ENCODE measurements around the gene PREX1. TPM values are rescaled to one million over a fixed set of nuclear protein-coding genes. Genes with fewer than 3 reads are reported as not detected.

PREX1 gene
- total RNA-seq, 2 donors from 2014 or later: 7.4 to 37.9 TPM

- no peaks in the 10 kb centered on the region for H3K9me3 ChIP-seq
- no peak for DNase-seq (ENCODE audit: low spot score)
- no peak for TF ChIP-seq POLR2A (IDR thresholded peaks at IDR 0.05)
- H3K4me3 ChIP-seq: no peak overlapping the region
- no peaks in the 10 kb centered on the region for H3K36me3 ChIP-seq
- H3K4me1 ChIP-seq (replicated peaks): no peaks in the 10 kb centered on the region
- H3K27ac ChIP-seq: no peak overlapping the region
- no peaks in the 10 kb centered on the region for H3K27me3 ChIP-seq (replicated peaks; ENCODE audit: insufficient read depth)
- intact Hi-C loops (cut with DNase I): no loop called here
- 86% methylated on average over 6 of the region's 6 CpGs for WGBS
Measured at GRCh38 chr20:48742233-48742632, 85.6 kb downstream of the PREX1 start.

DNA sequence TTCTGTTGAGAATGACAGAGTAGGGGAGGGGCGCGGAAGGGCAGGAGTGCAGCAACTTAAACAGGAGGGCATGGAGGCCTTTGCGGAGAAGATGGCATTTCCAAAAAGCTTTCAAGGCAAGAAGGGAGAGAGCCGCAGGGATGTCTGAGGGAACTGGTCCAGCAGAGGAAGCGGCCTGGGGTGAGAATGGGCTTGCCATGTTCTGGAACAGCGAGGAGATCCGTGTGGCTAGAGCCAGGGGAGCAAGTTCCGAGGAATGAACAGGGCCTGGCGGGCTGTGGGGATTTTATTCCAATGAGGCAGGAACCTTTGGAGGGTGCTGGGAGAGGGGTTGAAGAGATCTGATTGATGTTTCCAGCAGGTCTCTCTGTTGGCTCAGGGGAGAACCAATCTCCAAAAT, 86.1 kb downstream of the PREX1 start:
- Histone ChIP-seq H3K27me3 (replicated peaks; ENCODE audit: insufficient read depth) (no peaks in the 10 kb centered on the region), H3K27ac (no peak overlapping the region), H3K4me1 (replicated peaks) (no peaks in the 10 kb centered on the region), H3K36me3 (no peaks in the 10 kb centered on the region), H3K4me3 (no peak overlapping the region), H3K9me3 (no peaks in the 10 kb centered on the region)
- 94% methylated on average over 9 of the region's 9 CpGs for WGBS
- no peak for DNase-seq (ENCODE audit: low spot score)
- TF ChIP-seq, protein P1, sequence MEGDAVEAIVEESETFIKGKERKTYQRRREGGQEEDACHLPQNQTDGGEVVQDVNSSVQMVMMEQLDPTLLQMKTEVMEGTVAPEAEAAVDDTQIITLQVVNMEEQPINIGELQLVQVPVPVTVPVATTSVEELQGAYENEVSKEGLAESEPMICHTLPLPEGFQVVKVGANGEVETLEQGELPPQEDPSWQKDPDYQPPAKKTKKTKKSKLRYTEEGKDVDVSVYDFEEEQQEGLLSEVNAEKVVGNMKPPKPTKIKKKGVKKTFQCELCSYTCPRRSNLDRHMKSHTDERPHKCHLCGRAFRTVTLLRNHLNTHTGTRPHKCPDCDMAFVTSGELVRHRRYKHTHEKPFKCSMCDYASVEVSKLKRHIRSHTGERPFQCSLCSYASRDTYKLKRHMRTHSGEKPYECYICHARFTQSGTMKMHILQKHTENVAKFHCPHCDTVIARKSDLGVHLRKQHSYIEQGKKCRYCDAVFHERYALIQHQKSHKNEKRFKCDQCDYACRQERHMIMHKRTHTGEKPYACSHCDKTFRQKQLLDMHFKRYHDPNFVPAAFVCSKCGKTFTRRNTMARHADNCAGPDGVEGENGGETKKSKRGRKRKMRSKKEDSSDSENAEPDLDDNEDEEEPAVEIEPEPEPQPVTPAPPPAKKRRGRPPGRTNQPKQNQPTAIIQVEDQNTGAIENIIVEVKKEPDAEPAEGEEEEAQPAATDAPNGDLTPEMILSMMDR (IDR thresholded peaks at IDR 0.05): no peak
- no peak for TF ChIP-seq POLR2A (IDR thresholded peaks at IDR 0.05)
- no peak for TF ChIP-seq POLR2AphosphoS5 (IDR thresholded peaks at IDR 0.05)
- intact Hi-C loops (cut with DNase I): no loop called here

GRCh38 chr20:48740712-48741111, 87.1 kb downstream of the PREX1 start:
- no peak for DNase-seq (ENCODE audit: low spot score)
- no peaks in the 10 kb centered on the region for H3K27me3 ChIP-seq (replicated peaks; ENCODE audit: insufficient read depth)
- intact Hi-C loops (cut with DNase I): no loop called here
- H3K4me1 ChIP-seq (replicated peaks): no peaks in the 10 kb centered on the region
- H3K4me3 ChIP-seq: no peak overlapping the region
- no peaks in the 10 kb centered on the region for H3K9me3 ChIP-seq
- H3K27ac ChIP-seq: no peak overlapping the region
- TF ChIP-seq POLR2AphosphoS5 (IDR thresholded peaks at IDR 0.05): no peak
- WGBS: 92% methylated on average over 6 of the region's 6 CpGs
- no peaks in the 10 kb centered on the region for H3K36me3 ChIP-seq

DNA sequence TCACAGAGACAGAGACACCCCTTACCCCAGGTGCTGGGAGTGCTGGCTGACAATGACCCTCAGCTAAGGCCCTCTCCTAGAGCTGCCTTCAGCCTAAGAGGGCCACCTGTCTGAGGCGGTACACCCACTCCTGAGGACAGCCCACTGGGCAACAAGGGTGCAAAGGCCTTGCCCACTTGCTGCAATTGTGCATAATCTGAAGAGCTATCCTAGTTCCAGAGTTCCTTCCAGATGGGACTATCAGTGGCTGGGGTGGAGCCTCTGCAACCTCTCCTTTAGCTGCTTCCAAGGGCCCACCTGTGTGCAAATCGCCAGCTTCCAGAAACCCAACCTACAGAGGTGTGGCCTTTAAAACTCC, 87.5 kb downstream of the PREX1 start:
- H3K27me3 ChIP-seq (replicated peaks; ENCODE audit: insufficient read depth): no peaks in the 10 kb centered on the region
- intact Hi-C loops (cut with DNase I): no loop called here
- H3K4me1 ChIP-seq (replicated peaks): no peaks in the 10 kb centered on the region
- DNase-seq (ENCODE audit: low spot score): no peak
- H3K4me3 ChIP-seq: no peak overlapping the region
- WGBS: 86% methylated on average over 2 of the region's 2 CpGs
- no peak for TF ChIP-seq POLR2AphosphoS5 (IDR thresholded peaks at IDR 0.05)
- TF ChIP-seq, protein P1 (IDR thresholded peaks at IDR 0.05): no peak
- TF ChIP-seq POLR2A (IDR thresholded peaks at IDR 0.05): no peak
- H3K36me3 ChIP-seq: no peaks in the 10 kb centered on the region
- no peak overlapping the region for H3K27ac ChIP-seq
- no peaks in the 10 kb centered on the region for H3K9me3 ChIP-seq

GRCh38 chr20:48739395-48740291, 88.2 kb downstream of the PREX1 start:
- Histone ChIP-seq H3K27me3 (replicated peaks; ENCODE audit: insufficient read depth) (no peaks in the 10 kb centered on the region), H3K27ac (no peak overlapping the region), H3K9me3 (no peaks in the 10 kb centered on the region), H3K4me3 (no peak overlapping the region), H3K4me1 (replicated peaks) (no peaks in the 10 kb centered on the region), H3K36me3 (no peaks in the 10 kb centered on the region)
- intact Hi-C loops (cut with DNase I): no loop called here
- 77% methylated on average over 8 of the region's 8 CpGs for WGBS
- DNase-seq (ENCODE audit: low spot score): no peak
- TF ChIP-seq POLR2A (IDR thresholded peaks at IDR 0.05) (no peak), POLR2AphosphoS5 (IDR thresholded peaks at IDR 0.05) (no peak)
- TF ChIP-seq, protein P1 (IDR thresholded peaks at IDR 0.05): no peak

All from prostate gland (tissue), 2 donors.